ENCODE measurements around the gene GAD2.
A peak's percentile ranks its signal among the peaks of the same experiment; 100 is the strongest.
"Not testable (repeated sequence)": the region's sequence is repeated elsewhere in the genome, so short reads cannot be mapped to it uniquely, and the experiment has no call there.

GAD2 gene

DNA sequence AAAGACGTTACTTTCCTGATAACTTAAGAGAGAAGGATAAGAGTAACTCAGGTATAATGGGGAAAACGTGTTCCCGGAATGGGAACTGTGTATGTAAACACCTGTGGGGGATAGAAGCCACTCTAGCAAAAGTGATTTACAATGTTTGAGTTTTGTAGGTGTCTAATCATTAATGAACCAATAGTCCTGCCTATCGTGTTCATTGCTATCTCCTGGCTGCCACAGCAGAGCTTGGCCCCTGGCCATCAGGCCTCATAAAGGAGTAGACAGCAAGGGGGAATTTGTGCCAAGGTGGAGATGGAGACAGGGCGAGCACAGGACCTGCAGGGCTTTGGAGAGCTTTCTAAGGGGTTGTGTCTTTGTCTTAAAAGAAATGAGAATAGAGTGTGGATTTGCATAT, 102.1 kb downstream of the GAD2 start:
- DNase-seq (ENCODE audit: low spot score) = no peak

DNA sequence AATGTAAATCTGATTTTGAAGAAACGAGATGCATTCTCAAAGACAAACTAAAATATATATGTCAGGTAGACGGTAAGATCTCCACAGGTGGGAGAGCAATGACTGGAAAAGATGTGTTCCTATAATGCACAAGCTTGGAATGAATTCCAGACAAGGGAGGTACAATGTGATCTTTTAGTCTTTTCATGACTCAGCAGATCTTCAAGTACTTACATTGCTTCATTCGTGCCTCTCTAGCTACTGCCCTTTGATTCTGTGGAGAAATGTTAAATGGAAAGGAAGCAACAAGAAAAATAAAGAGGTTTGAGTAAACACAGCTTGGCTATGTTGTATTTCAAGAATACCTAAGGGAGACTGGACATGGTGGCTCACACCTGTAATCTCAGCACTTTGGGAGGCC, 106.6 kb downstream of the GAD2 start:
- no peak for DNase-seq (ENCODE audit: low spot score)

DNA sequence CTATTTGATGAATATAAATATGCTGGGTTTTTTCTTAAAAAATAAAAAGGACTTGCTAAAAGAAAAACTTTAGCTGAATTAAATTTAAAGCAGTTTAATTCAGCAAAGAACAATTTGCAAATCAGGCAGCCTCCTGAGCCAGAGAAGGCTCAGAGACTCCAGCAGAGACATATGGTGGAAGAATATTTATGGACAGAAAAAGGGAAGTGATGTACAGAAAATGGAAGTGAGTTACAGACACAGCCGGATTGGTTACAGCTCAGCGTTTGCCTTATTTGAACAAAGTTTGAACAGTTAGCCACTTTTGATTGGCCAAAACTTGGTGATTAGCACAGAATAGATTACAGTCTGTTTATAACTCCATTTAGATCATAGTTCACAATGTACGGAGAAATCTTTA, 110.3 kb downstream of the GAD2 start:
- no peak for DNase-seq (ENCODE audit: low spot score)

DNA sequence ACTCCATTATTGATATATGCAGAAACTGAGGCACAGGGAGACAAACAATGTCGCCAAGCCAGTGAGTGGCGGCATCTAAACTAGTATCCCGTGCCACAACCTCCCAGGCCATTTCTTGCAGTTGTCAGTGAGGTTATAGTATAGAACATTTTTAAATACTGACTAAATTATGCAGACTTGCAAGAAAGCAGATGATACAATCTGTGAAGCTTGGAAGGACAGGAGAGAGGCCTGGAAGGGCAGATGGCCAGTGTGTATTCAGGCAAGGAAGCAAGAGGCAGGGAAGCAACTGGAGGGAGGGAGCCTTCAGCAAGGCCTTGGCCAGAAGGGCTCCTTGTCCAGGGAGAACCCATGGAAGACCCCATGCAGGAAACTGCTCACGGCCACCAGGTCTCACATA, 111.2 kb downstream of the GAD2 start:
- no peak for DNase-seq (ENCODE audit: low spot score)

DNA sequence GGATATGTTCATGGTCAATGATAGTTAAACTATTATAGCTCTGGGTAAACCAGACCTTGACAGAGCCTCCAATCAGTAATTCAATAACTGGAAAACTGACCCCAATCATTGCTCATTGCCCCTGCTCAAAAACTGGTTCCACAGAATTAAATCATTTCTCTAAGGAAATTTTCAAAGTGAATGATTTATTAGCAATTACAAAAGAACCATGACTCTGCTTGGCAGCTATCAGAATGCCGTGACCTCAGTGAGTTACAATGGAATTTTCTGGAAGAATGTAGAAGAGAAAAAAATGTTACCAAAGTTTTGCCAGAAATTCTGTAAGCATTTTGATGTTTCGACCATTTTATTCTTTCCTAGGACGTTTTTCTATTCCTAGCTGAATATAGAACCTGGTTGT, 114.8 kb downstream of the GAD2 start:
- DNase-seq (ENCODE audit: low spot score) = no peak

DNA sequence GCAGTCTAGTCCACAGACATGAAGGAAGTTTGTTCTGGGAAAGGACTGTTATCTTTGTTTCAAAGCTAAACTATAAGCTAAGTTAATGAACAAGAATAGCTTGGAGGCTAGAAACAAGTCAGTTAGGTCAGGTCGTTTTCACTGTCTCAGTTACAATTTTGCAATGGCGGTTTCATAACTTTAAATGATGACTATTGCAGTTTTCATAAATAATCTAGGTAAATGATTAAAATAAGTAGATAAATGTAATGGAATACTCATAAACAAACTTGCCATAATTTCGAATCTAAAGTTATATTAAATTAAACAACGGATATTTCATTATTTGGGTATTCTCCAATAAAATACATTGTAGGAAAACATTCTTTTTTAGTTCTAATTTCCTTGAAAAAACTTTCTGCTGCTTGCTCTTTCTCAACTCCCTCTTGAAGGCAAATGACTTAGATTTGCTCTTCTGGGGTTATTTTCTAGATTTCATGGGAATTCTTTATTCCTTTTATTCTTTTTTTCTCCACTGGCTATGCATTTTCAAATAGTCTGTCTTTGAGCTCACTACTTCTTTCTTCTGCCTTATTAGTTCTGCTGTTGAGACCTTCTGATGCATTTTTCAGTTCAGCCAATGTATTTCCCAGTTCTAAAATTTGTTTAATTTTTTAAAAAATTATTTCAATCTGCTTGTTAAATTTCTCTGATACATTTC, 117.8 kb downstream of the GAD2 start:
- no peak for DNase-seq (ENCODE audit: low spot score)

DNA sequence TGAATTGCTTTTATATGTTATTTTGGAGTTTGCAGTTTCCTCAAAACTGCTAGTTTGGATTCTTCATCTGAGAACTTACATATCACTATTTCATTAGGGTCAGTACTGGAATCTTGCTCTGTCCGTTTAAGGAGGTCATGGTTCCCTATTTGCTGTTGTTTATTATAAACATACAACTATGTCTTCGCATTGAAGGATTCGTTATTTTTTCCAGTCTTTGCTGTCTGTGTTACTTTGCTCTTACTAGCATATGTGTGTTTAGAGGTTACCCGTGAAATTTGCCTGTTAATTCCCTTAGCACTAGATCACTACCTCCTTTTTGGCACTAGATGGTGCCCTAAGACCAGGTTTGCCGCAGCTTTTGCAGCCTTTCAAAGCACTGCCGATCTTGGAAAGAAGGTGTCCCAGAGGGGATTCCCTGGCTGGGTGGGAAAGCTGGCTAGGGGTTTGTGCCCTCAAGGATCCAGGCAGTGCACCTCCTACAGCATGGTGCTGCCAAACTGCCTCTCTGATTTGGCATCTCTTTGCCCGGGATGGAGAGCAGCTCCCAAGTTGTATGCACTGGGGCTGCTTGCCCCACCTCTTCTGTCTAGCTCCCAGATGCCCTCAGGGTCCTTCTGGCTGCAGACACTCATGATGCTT, 118.5 kb downstream of the GAD2 start:
- peak; percentile 68 for DNase-seq (ENCODE audit: low spot score)

DNA sequence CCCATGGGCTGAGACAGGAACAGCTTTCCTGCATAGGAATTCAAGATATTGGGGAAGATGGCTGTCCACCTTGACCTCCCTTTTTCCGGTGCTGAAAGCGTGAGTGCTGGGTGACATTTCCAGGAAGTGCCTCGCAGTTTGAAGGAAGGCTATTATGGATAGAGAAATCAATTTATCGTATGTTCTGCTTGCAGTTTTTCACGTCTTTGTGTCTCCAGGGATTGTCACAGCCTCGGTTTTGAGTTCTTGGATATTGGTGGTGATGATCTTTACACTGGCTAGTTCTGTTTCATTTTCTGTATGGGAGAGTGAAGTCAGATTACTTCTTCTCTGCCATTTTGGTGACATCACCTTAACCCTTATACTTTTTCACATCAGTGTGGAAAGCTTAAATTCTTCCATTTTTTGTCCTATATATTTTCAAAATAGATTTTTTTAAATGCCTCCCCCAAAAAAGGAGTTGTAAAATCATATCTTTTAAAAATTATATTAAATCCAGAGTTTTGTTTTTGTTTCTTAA, 119.1 kb downstream of the GAD2 start:
- DNase-seq (ENCODE audit: low spot score) = no peak

DNA sequence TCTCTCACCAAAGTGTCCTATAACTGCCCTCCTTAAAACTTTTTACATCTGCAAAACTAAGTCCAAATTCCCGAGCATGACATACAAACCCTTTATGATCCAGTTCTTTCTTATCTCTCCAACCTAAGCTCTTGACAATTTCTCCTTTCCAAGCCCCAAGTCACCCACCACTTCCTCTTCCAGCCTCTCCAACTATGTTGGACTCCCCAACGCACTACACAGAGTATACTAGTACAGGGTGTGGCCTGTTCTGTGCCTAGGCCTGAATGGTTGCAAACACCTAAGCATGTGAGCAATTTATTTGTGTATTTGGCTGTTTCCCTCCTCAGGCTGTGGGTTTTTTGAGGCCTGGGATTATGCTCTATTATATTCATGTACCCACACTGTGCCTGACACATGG, 120.4 kb downstream of the GAD2 start:
- DNase-seq (ENCODE audit: low spot score) = no peak

DNA sequence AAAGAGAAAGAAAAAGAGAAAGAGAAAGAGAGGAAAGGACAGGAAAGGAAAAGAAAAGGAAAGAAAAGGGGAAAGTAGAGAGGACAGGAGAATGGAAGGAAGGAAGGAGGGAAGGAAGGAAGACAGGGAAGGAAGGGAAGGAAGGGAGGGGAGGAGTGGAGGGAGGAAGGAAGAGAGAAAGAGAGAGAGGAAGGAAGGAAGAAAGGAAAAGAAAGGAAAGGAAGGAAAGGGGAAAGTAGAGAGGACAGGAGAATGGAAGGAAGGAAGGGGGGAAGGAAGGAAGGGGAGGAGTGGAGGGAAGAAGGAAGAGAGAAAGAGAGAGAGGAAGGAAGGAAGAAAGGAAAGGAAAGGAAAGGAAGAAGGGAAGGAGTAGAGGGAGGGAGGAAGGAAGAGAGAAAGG, 125.1 kb downstream of the GAD2 start:
- DNase-seq (ENCODE audit: low spot score) = no peak

DNA sequence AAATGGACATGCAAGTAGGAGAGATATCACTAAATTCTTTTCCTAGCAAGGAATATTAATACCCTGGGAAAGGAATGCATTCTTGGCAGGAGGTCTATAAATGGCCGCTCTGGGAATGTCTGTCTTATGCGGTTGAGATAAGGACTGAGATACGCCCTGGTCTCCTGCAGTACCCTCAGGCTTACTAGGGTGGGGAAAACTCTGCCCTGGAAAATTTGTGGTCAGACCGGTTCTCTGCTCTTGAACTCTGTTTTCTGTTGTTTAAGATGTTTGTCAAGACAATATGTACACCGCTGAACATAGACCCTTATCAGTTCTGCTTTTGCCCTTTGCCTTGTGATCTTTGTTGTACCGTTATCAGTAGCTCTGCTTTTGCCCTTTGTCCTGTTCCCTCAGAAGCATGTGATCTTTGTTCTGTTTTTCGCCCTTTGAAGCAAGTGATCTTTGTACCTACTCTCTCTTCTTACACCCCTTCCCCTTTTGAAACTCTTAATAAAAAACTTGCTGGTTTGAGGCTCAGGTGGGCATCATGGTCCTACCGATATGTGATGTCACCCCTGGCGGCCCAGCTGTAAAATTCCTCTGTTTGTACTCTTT, 132.3 kb downstream of the GAD2 start:
- not testable (repeated sequence) for DNase-seq (ENCODE audit: low spot score)

Measured in SW480 (cell line).